GM21619 (cell line): Measurements from ENCODE around the gene MYNN.
A peak's percentile ranks its signal among the peaks of the same experiment; 100 is the strongest.

ENCODE experiments used
- ATAC-seq: cut with Tn5 transposase; IDR thresholded peaks from one replicate; pipeline ENCODE4 v1.9.1; 2021; ENCODE audit not compliant: unreplicated experiment

Gene MYNN

GRCh38 chr3:169774186-169774585 is 990 bp downstream of the MYNN start:
- ATAC-seq = no peak

- ATAC-seq = no peak
Measured at GRCh38 chr3:169777822-169778221, 4.6 kb downstream of the MYNN start.

- ATAC-seq = no peak
Measured at GRCh38 chr3:169780742-169781141, 7.5 kb downstream of the MYNN start.

- ATAC-seq = no peak
Measured at GRCh38 chr3:169781209-169781855, 8.1 kb downstream of the MYNN start.

- no peak for ATAC-seq
Measured at GRCh38 chr3:169787120-169787519, 13.9 kb downstream of the MYNN start.

GRCh38 chr3:169787791-169788190 is 14.6 kb downstream of the MYNN start:
- ATAC-seq = no peak

GRCh38 chr3:169790219-169790618 is 17.0 kb downstream of the MYNN start:
- no peak for ATAC-seq

- no peak for ATAC-seq
Measured at GRCh38 chr3:169790687-169791429, 17.7 kb downstream of the MYNN start.

GRCh38 chr3:169792359-169792758 is 19.2 kb downstream of the MYNN start:
- ATAC-seq = no peak

- ATAC-seq = no peak
Measured at GRCh38 chr3:169804681-169805080, 31.5 kb downstream of the MYNN start.

GRCh38 chr3:169809230-169809795 is 36.1 kb downstream of the MYNN start:
- ATAC-seq = no peak

- ATAC-seq = peak; percentile 7
Measured at GRCh38 chr3:169811631-169812331, 38.6 kb downstream of the MYNN start.

- ATAC-seq = peak; percentile 59
Measured at GRCh38 chr3:169812332-169813235, 39.4 kb downstream of the MYNN start, which contains the start of the genes LRRC34 and LRRIQ4. LRRC34 (minus strand) TSS chr3:169812904; CDS start chr3:169812548, 356 bp downstream. LRRIQ4 (plus strand) TSS chr3:169812870; CDS start chr3:169821922, 9,052 bp downstream.

GRCh38 chr3:169813278-169813677 is 40.1 kb downstream of the MYNN start:
- no peak for ATAC-seq

- peak; percentile 82 for ATAC-seq
Measured at GRCh38 chr3:169813757-169814517, 40.7 kb downstream of the MYNN start.

- ATAC-seq = no peak
Measured at GRCh38 chr3:169815590-169816150, 42.5 kb downstream of the MYNN start.

- no peak for ATAC-seq
Measured at GRCh38 chr3:169818316-169818715, 45.1 kb downstream of the MYNN start.

- no peak for ATAC-seq
Measured at GRCh38 chr3:169822091-169822490, 48.9 kb downstream of the MYNN start.

- ATAC-seq = no peak
Measured at GRCh38 chr3:169822540-169822939, 49.3 kb downstream of the MYNN start.
